SK-N-SH (cell line): ENCODE measurements around the gene ISL2.

Experiments
- EP300 ChIP-seq, 2 experiments: IDR thresholded peaks; 2 replicates each; pipeline versions ENCODE4 v1.4.0 to v1.6.1; 2012; ENCODE audit warnings: borderline replicate concordance in 1 of 2, low read depth in 1 of 2, low read length in 1 of 2
- EZH2phosphoT487 ChIP-seq: fragments of 200-600 bp; sonication (generic); IDR thresholded peaks from 2 replicates; pipeline ENCODE4 v1.6.1; 2017; ENCODE audit warnings: low read depth, mixed run types, mild to moderate bottlenecking, antibody characterized with exemption, moderate library complexity, borderline replicate concordance
- FOXM1 ChIP-seq: IDR thresholded peaks from 2 replicates; pipeline ENCODE4 v1.4.0; 2012; ENCODE audit warnings: low read depth, mild to moderate bottlenecking
- GABPA ChIP-seq: IDR thresholded peaks from 2 replicates; pipeline ENCODE4 v1.4.0; 2012; ENCODE audit warnings: low read depth, mild to moderate bottlenecking
- JUND ChIP-seq: IDR thresholded peaks from 2 replicates; pipeline ENCODE4 v1.4.0; 2012
- MEF2A ChIP-seq: IDR thresholded peaks from 2 replicates; pipeline ENCODE4 v1.4.0; 2012; ENCODE audit warnings: low read depth, borderline replicate concordance
- MXI1 ChIP-seq: IDR thresholded peaks from 2 replicates; pipeline ENCODE4 v1.6.1; 2012; ENCODE audit warnings: mild to moderate bottlenecking, low read depth, low read length, improper control_type of control experiment
- RCOR1 ChIP-seq: fragments of 150-350 bp; IDR thresholded peaks from 2 replicates; pipeline ENCODE4 v1.6.1; 2017; ENCODE audit warnings: antibody characterized with exemption, low read length
- SMC3 ChIP-seq: IDR thresholded peaks from 2 replicates; pipeline ENCODE4 v1.6.1; 2012; ENCODE audit warnings: low read depth, low read length, improper control_type of control experiment
- YY1 ChIP-seq: IDR thresholded peaks from 2 replicates; pipeline ENCODE4 v1.4.0; 2012; ENCODE audit warnings: low read depth, mild to moderate bottlenecking
- TF ChIP-seq, protein P1 (sequence below): fragments of 150-350 bp; IDR thresholded peaks from 2 replicates; pipeline ENCODE4 v1.6.1; 2016; ENCODE audit warnings: mild to moderate bottlenecking, low read depth, low read length
- TF ChIP-seq, protein P2 (sequence below): IDR thresholded peaks from 2 replicates; pipeline ENCODE4 v1.4.0; 2012; ENCODE audit warnings: low read depth
- TF ChIP-seq, protein P3 (sequence below): fragments of 200-600 bp; sonication (generic); IDR thresholded peaks from 2 replicates; pipeline ENCODE4 v1.6.1; 2017; ENCODE audit warnings: antibody characterized with exemption, mild to moderate bottlenecking, moderate library complexity
- TF ChIP-seq, protein P4 (sequence below): IDR thresholded peaks from 2 replicates; pipeline ENCODE4 v1.4.0; 2012; ENCODE audit warnings: low read depth, borderline replicate concordance

DNA sequence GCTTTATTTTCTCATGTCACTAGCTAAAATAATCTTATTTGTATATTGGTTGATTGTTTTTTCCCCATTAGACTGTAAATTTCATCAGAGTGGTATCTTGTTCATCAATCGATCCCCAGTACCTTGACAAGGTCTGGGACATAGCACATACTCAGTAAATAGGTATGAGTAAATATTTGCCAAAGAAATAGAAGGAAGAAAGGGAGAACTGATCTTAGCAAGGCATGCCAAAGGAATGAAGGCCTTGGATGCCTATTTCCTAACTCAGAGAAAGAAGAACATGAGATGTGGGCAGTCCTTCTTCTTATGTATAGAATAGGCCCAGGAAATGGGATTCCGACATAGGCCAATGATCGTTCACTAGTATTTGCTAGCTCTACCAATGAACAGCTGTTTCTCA, 54.7 kb downstream of the ISL2 start:
- TF ChIP-seq MEF2A: no peak
- TF ChIP-seq, protein P1, sequence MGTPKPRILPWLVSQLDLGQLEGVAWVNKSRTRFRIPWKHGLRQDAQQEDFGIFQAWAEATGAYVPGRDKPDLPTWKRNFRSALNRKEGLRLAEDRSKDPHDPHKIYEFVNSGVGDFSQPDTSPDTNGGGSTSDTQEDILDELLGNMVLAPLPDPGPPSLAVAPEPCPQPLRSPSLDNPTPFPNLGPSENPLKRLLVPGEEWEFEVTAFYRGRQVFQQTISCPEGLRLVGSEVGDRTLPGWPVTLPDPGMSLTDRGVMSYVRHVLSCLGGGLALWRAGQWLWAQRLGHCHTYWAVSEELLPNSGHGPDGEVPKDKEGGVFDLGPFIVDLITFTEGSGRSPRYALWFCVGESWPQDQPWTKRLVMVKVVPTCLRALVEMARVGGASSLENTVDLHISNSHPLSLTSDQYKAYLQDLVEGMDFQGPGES: no peak
- TF ChIP-seq MXI1: no peak
- TF ChIP-seq, protein P2, sequence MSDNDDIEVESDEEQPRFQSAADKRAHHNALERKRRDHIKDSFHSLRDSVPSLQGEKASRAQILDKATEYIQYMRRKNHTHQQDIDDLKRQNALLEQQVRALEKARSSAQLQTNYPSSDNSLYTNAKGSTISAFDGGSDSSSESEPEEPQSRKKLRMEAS: no peak
- no peak for TF ChIP-seq JUND
- no peak for TF ChIP-seq SMC3
- TF ChIP-seq, protein P3, sequence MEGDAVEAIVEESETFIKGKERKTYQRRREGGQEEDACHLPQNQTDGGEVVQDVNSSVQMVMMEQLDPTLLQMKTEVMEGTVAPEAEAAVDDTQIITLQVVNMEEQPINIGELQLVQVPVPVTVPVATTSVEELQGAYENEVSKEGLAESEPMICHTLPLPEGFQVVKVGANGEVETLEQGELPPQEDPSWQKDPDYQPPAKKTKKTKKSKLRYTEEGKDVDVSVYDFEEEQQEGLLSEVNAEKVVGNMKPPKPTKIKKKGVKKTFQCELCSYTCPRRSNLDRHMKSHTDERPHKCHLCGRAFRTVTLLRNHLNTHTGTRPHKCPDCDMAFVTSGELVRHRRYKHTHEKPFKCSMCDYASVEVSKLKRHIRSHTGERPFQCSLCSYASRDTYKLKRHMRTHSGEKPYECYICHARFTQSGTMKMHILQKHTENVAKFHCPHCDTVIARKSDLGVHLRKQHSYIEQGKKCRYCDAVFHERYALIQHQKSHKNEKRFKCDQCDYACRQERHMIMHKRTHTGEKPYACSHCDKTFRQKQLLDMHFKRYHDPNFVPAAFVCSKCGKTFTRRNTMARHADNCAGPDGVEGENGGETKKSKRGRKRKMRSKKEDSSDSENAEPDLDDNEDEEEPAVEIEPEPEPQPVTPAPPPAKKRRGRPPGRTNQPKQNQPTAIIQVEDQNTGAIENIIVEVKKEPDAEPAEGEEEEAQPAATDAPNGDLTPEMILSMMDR: no peak
- TF ChIP-seq EP300 (IDR thresholded peaks at IDR 0.05; ENCODE audit: borderline replicate concordance in 1 of 2, low read depth in 1 of 2, low read length in 1 of 2): no peak
- no peak for TF ChIP-seq YY1
- no peak for TF ChIP-seq FOXM1
- no peak for TF ChIP-seq RCOR1
- TF ChIP-seq EZH2phosphoT487: no peak
- TF ChIP-seq, protein P4, sequence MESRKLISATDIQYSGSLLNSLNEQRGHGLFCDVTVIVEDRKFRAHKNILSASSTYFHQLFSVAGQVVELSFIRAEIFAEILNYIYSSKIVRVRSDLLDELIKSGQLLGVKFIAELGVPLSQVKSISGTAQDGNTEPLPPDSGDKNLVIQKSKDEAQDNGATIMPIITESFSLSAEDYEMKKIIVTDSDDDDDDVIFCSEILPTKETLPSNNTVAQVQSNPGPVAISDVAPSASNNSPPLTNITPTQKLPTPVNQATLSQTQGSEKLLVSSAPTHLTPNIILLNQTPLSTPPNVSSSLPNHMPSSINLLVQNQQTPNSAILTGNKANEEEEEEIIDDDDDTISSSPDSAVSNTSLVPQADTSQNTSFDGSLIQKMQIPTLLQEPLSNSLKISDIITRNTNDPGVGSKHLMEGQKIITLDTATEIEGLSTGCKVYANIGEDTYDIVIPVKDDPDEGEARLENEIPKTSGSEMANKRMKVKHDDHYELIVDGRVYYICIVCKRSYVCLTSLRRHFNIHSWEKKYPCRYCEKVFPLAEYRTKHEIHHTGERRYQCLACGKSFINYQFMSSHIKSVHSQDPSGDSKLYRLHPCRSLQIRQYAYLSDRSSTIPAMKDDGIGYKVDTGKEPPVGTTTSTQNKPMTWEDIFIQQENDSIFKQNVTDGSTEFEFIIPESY: no peak
- no peak for TF ChIP-seq GABPA
